Trophoblast cell (in vitro differentiated cells and primary cell): ENCODE data around the gene UBE2H.
"Not testable (repeated sequence)": the region's sequence is repeated elsewhere in the genome, so short reads cannot be mapped to it uniquely, and the experiment has no call there.

Source experiments
- DNase-seq, 2 donors: peaks; one replicate each; pipeline ENCODE4 v3.0.0-alpha.2; 2016
- H2AFZ ChIP-seq: 2 replicates; pipeline ENCODE4 v1.6.1; 2013; ENCODE audit warnings: low read length, moderate library complexity, mild to moderate bottlenecking; ENCODE audit not compliant: insufficient read depth, poor library complexity
- H2AK5ac ChIP-seq: 2 replicates; pipeline ENCODE4 v1.6.1; 2013; ENCODE audit warnings: mild to moderate bottlenecking, low read length
- H2BK120ac ChIP-seq: 2 replicates; pipeline ENCODE4 v1.6.1; 2013; ENCODE audit warnings: low read length, mild to moderate bottlenecking, moderate library complexity; ENCODE audit not compliant: insufficient read depth, poor library complexity
- H2BK12ac ChIP-seq: 2 replicates; pipeline ENCODE4 v1.6.1; 2013; ENCODE audit warnings: mild to moderate bottlenecking, low read length, moderate library complexity
- H2BK5ac ChIP-seq: 2 replicates; pipeline ENCODE4 v1.6.1; 2013; ENCODE audit warnings: low read length, low read depth, moderate library complexity, mild to moderate bottlenecking; ENCODE audit not compliant: poor library complexity
- H3K14ac ChIP-seq: 2 replicates; pipeline ENCODE4 v1.6.1; 2013; ENCODE audit warnings: mild to moderate bottlenecking, low read length
- H3K18ac ChIP-seq: 2 replicates; pipeline ENCODE4 v1.6.1; 2013; ENCODE audit warnings: mild to moderate bottlenecking, low read length
- H3K23ac ChIP-seq: 2 replicates; pipeline ENCODE4 v1.6.1; 2013; ENCODE audit warnings: low read length
- H3K27ac ChIP-seq: 2 replicates; pipeline ENCODE4 v1.5.1; 2013; ENCODE audit warnings: low read depth, mild to moderate bottlenecking, inconsistent platforms, low read length, moderate library complexity
- H3K27me3 ChIP-seq: 2 replicates; pipeline ENCODE4 v1.6.1; 2013; ENCODE audit warnings: inconsistent platforms, mild to moderate bottlenecking, low read length, moderate library complexity; ENCODE audit not compliant: insufficient read depth
- H3K36me3 ChIP-seq, 2 experiments: 1 replicate in 1 of 2; 2 replicates in 1 of 2; pipeline ENCODE4 v1.6.1; 2013; ENCODE audit warnings: low read length in 2 of 2, mild to moderate bottlenecking in 2 of 2, moderate library complexity in 1 of 2; ENCODE audit not compliant: insufficient read depth in 2 of 2, control insufficient read depth in 1 of 2
- H3K4ac ChIP-seq: 2 replicates; pipeline ENCODE4 v1.6.1; 2013; ENCODE audit warnings: low read depth, mild to moderate bottlenecking, low read length, moderate library complexity
- H3K4me1 ChIP-seq, 2 experiments: 1 replicate in 1 of 2; 2 replicates in 1 of 2; pipeline ENCODE4 v1.6.1; 2013; ENCODE audit warnings: low read length in 2 of 2, mild to moderate bottlenecking in 2 of 2, moderate library complexity in 1 of 2; ENCODE audit not compliant: insufficient read depth in 2 of 2, control insufficient read depth in 1 of 2
- H3K4me2 ChIP-seq: 2 replicates; pipeline ENCODE4 v1.6.1; 2013; ENCODE audit warnings: inconsistent platforms, mild to moderate bottlenecking, low read length, moderate library complexity
- H3K4me3 ChIP-seq: 2 replicates; pipeline ENCODE4 v1.5.1; 2013; ENCODE audit warnings: mild to moderate bottlenecking, low read depth, low read length, inconsistent platforms
- H3K79me1 ChIP-seq: one replicate; pipeline ENCODE4 v1.6.1; 2013; ENCODE audit warnings: low read length
- H3K79me2 ChIP-seq: 2 replicates; pipeline ENCODE4 v1.6.1; 2013; ENCODE audit warnings: low read length, mild to moderate bottlenecking; ENCODE audit not compliant: control insufficient read depth, insufficient read depth, poor library complexity
- H3K9ac ChIP-seq: 2 replicates; pipeline ENCODE4 v1.6.1; 2013; ENCODE audit warnings: mild to moderate bottlenecking, low read length
- H3K9me3 ChIP-seq: 2 replicates; pipeline ENCODE4 v1.6.1; 2013; ENCODE audit warnings: low read depth, mild to moderate bottlenecking, control low read depth, inconsistent platforms, low read length; ENCODE audit not compliant: insufficient read depth
- H4K12ac ChIP-seq: 2 replicates; pipeline ENCODE4 v1.6.1; 2013; ENCODE audit warnings: low read depth, mild to moderate bottlenecking, low read length, moderate library complexity
- H4K8ac ChIP-seq: 2 replicates; pipeline ENCODE4 v1.6.1; 2013; ENCODE audit warnings: low read depth, mild to moderate bottlenecking, low read length, moderate library complexity
- H4K91ac ChIP-seq: one replicate; pipeline ENCODE4 v1.6.1; 2013; ENCODE audit warnings: low read depth, mild to moderate bottlenecking, low read length, moderate library complexity
- WGBS: extraction: QIAGEN DNeasy Blood & Tissue Kit; methylation state at CpG from one replicate; pipeline ENCODE4 v1.1.7; 2013; ENCODE audit warnings: missing lambda C conversion rate; ENCODE audit not compliant: insufficient read length, insufficient coverage; ENCODE audit errors: extremely low coverage; 5-methylcytosine and 5-hydroxymethylcytosine counted together

Gene UBE2H

GRCh38 chr7:129866251-129866650 lies 86.5 kb downstream of the UBE2H start:
- WGBS, result no CpG with 5 or more reads among the region's 3 CpGs
- Histone ChIP-seq H3K4ac (no peak overlapping the region), H2AFZ (no peak overlapping the region), H2BK5ac (no peak overlapping the region), H3K79me1 (no peaks in the 10 kb centered on the region), H3K4me1 (peaks cover 4 to 5% of the 10 kb centered on the region in 2 experiments), H3K27ac (no peak overlapping the region), H3K23ac (no peak overlapping the region), H3K18ac (no peak overlapping the region), H2BK12ac (no peak overlapping the region), H2BK120ac (no peak overlapping the region), H4K12ac (no peak overlapping the region), H3K14ac (no peak overlapping the region), H2AK5ac (no peak overlapping the region), H3K9me3 (no peaks in the 10 kb centered on the region), H3K36me3 (peaks cover 0 to 4% of the 10 kb centered on the region in 2 experiments), H3K4me2 (no peak overlapping the region), H3K27me3 (no peaks in the 10 kb centered on the region), H3K79me2 (no peaks in the 10 kb centered on the region), H4K8ac (no peak overlapping the region), H4K91ac (no peak overlapping the region), H3K4me3 (no peak overlapping the region), H3K9ac (no peak overlapping the region)
- DNase-seq, result no peak

- Histone ChIP-seq H3K4ac (no peak overlapping the region), H4K91ac (no peak overlapping the region)
- WGBS, result no CpG with 5 or more reads among the region's 1 CpG
Measured at GRCh38 chr7:129865925-129866201, 86.9 kb downstream of the UBE2H start.

GRCh38 chr7:129865093-129865924 lies 87.5 kb downstream of the UBE2H start:
- H3K18ac ChIP-seq, result no peak overlapping the region
- no peaks in the 10 kb centered on the region for H3K27me3 ChIP-seq
- H3K4me2 ChIP-seq, result no peak overlapping the region
- no peak overlapping the region for H4K12ac ChIP-seq
- peaks cover 0 to 4% of the 10 kb centered on the region in 2 experiments for H3K36me3 ChIP-seq
- no peak overlapping the region for H2AFZ ChIP-seq
- no peak overlapping the region for H4K8ac ChIP-seq
- DNase-seq, result peak in 1 of 2 donors; percentile 44
- H3K4me1 ChIP-seq, result peaks cover 4 to 5% of the 10 kb centered on the region in 2 experiments
- no peak overlapping the region for H2AK5ac ChIP-seq
- no peak overlapping the region for H3K4me3 ChIP-seq
- H3K27ac ChIP-seq, result no peak overlapping the region
- no peaks in the 10 kb centered on the region for H3K79me2 ChIP-seq
- no peak overlapping the region for H2BK5ac ChIP-seq
- no peak overlapping the region for H2BK120ac ChIP-seq
- no peak overlapping the region for H3K23ac ChIP-seq
- H3K14ac ChIP-seq, result no peak overlapping the region
- no peak overlapping the region for H2BK12ac ChIP-seq
- no peak overlapping the region for H3K4ac ChIP-seq
- no peak overlapping the region for H4K91ac ChIP-seq
- no peak overlapping the region for H3K9ac ChIP-seq
- no CpG with 5 or more reads among the region's 4 CpGs for WGBS
- H3K9me3 ChIP-seq, result no peaks in the 10 kb centered on the region
- H3K79me1 ChIP-seq, result no peaks in the 10 kb centered on the region

More at GRCh38 chr7:129865925-129866201, 86.9 kb downstream of the UBE2H start:
- Histone ChIP-seq H3K23ac (no peak overlapping the region), H3K27ac (no peak overlapping the region), H3K4me2 (no peak overlapping the region), H4K12ac (no peak overlapping the region), H3K36me3 (peaks cover 0 to 4% of the 10 kb centered on the region in 2 experiments), H3K79me2 (no peaks in the 10 kb centered on the region), H2AFZ (no peak overlapping the region), H2BK120ac (no peak overlapping the region), H2BK12ac (no peak overlapping the region), H3K18ac (no peak overlapping the region), H3K79me1 (no peaks in the 10 kb centered on the region), H2BK5ac (no peak overlapping the region), H3K14ac (no peak overlapping the region), H3K9ac (no peak overlapping the region), H3K4me1 (peaks cover 4 to 5% of the 10 kb centered on the region in 2 experiments), H4K8ac (no peak overlapping the region), H3K9me3 (no peaks in the 10 kb centered on the region), H3K27me3 (no peaks in the 10 kb centered on the region), H2AK5ac (no peak overlapping the region), H3K4me3 (no peak overlapping the region)
- DNase-seq, result no peak

GRCh38 chr7:129864676-129865075 lies 88.1 kb downstream of the UBE2H start:
- not testable (repeated sequence) for H2AFZ ChIP-seq, H3K23ac ChIP-seq, H4K91ac ChIP-seq, H3K4me2 ChIP-seq, H3K4ac ChIP-seq, H4K12ac ChIP-seq, H2BK120ac ChIP-seq, DNase-seq, H3K36me3 ChIP-seq, H3K79me1 ChIP-seq, H3K27me3 ChIP-seq, H3K4me3 ChIP-seq, H3K14ac ChIP-seq, H3K9ac ChIP-seq, H3K18ac ChIP-seq, H3K9me3 ChIP-seq, H2AK5ac ChIP-seq, H4K8ac ChIP-seq, H2BK12ac ChIP-seq, H3K27ac ChIP-seq, H3K4me1 ChIP-seq, H3K79me2 ChIP-seq, H2BK5ac ChIP-seq
- WGBS, result no CpG with 5 or more reads among the region's 8 CpGs
